Loucy (cell line): Measurements from ENCODE around the gene UCHL5.

Experiments
- EZH2phosphoT487 ChIP-seq: fragments of 200-600 bp; IDR thresholded peaks from 2 replicates; pipeline ENCODE4 v1.6.1; 2018; ENCODE audit warnings: antibody characterized with exemption, mild to moderate bottlenecking, moderate library complexity, borderline replicate concordance
- TF ChIP-seq, protein P1 (sequence below): fragments of 200-600 bp; sonication (generic); conservative IDR thresholded peaks from 2 replicates; pipeline ENCODE4 v1.5.1; 2014; ENCODE audit warnings: mild to moderate bottlenecking, antibody characterized with exemption, low read length

DNA sequence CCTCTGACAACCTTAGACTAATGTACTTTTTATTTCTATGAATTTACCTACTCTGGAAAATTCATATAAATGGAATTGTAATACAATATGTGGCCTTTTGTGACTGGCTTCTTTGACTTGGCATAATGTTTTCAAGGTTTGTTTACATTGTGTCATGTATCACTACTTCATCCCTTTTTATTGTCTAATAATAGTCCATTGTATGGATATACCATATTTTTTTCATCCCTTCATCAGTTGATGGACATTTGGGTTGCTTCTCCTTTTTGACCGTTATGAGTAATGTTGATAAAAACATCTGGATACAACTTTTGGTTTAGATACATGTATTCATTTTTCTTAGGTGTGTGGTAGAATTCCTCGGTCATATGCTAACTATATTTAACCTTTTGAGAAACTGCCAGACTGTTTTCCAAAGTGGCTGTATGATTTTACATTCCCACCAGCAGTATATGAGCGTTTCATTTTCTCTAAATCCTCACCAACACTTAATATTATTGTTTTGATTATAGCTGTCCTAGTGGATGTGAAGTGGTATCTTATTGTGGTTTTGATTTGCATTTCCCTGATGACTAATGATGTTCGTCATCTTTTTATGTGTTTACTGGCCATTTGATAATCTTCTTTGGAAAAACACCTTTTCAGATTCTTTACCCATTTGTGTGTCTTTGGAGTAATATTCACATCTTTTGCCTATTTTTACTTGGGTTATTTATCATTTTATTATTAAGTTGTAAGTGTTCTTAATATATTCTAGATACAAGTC, 3.7 kb upstream of the UCHL5 start:
- TF ChIP-seq, protein P1, sequence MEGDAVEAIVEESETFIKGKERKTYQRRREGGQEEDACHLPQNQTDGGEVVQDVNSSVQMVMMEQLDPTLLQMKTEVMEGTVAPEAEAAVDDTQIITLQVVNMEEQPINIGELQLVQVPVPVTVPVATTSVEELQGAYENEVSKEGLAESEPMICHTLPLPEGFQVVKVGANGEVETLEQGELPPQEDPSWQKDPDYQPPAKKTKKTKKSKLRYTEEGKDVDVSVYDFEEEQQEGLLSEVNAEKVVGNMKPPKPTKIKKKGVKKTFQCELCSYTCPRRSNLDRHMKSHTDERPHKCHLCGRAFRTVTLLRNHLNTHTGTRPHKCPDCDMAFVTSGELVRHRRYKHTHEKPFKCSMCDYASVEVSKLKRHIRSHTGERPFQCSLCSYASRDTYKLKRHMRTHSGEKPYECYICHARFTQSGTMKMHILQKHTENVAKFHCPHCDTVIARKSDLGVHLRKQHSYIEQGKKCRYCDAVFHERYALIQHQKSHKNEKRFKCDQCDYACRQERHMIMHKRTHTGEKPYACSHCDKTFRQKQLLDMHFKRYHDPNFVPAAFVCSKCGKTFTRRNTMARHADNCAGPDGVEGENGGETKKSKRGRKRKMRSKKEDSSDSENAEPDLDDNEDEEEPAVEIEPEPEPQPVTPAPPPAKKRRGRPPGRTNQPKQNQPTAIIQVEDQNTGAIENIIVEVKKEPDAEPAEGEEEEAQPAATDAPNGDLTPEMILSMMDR: no peak
- no peak for TF ChIP-seq EZH2phosphoT487
